PC-9 (cell line): ENCODE results near the gene CLDN4.

Source experiments
- CTCF ChIP-seq: fragments of 200-600 bp; sonication (generic); conservative IDR thresholded peaks from 2 replicates; pipeline ENCODE4 v1.6.1; 2017; ENCODE audit warnings: mixed run types, antibody characterized with exemption, mild to moderate bottlenecking, moderate library complexity
- EZH2 ChIP-seq: fragments of 200-600 bp; sonication (generic); IDR thresholded peaks from 2 replicates; pipeline ENCODE4 v1.8.0; 2017; ENCODE audit warnings: antibody characterized with exemption, low read depth

GRCh38 chr7:73834626-73835191, 3.9 kb downstream of the CLDN4 start:
- TF ChIP-seq CTCF (no peak), EZH2 (no peak)
